ENCODE measurements around the gene ATG9B. TPM values are rescaled to one million over a fixed set of nuclear protein-coding genes. Genes with fewer than 3 reads are reported as not detected.

ATG9B gene
- total RNA-seq, 4 donors from 2014 or later, result 0.27 to 0.28 TPM; not detected in 2

- Histone ChIP-seq H3K4me3 (no peak overlapping the region), H3K27me3 (no peaks in the 10 kb centered on the region), H3K27ac (no peak overlapping the region), H3K36me3 (no peaks in the 10 kb centered on the region), H3K9me3 (no peaks in the 10 kb centered on the region), H3K4me1 (no peaks in the 10 kb centered on the region)
- TF ChIP-seq POLR2A (IDR thresholded peaks at IDR 0.05), result no peak
- no peak for TF ChIP-seq CTCF (IDR thresholded peaks at IDR 0.05)
- DNase-seq, result no peak
These were observed 27.2 kb downstream of the ATG9B start for GRCh38 chr7:150997075-150997511.

- Histone ChIP-seq H3K36me3 (no peaks in the 10 kb centered on the region), H3K9me3 (no peaks in the 10 kb centered on the region), H3K4me3 (no peak overlapping the region), H3K27ac (no peak overlapping the region), H3K4me1 (no peaks in the 10 kb centered on the region), H3K27me3 (no peaks in the 10 kb centered on the region)
- no peak for DNase-seq
- TF ChIP-seq POLR2A (IDR thresholded peaks at IDR 0.05) (no peak), CTCF (IDR thresholded peaks at IDR 0.05) (no peak)
These were observed 27.8 kb downstream of the ATG9B start for GRCh38 chr7:150996376-150997074.

GRCh38 chr7:150994838-150995510 lies 29.3 kb downstream of the ATG9B start:
- no peaks in the 10 kb centered on the region for H3K36me3 ChIP-seq
- peak overlapping the region in 2 of 4 donors; percentile 26 to 29 for H3K4me3 ChIP-seq
- no peak for DNase-seq
- TF ChIP-seq CTCF (IDR thresholded peaks at IDR 0.05), result no peak
- no peaks in the 10 kb centered on the region for H3K27me3 ChIP-seq
- peaks cover 0 to 8% (median 2%) of the 10 kb centered on the region in 4 donors for H3K9me3 ChIP-seq
- H3K27ac ChIP-seq, result no peak overlapping the region
- no peaks in the 10 kb centered on the region for H3K4me1 ChIP-seq

- Histone ChIP-seq H3K9me3 (peaks cover 0 to 10% (median 3%) of the 10 kb centered on the region in 4 donors), H3K27ac (peak overlapping the region in 2 of 4 donors; percentile 17 to 39), H3K36me3 (no peaks in the 10 kb centered on the region), H3K4me1 (no peaks in the 10 kb centered on the region), H3K4me3 (peak overlapping the region in 2 of 4 donors; percentile 26 to 29), H3K27me3 (no peaks in the 10 kb centered on the region)
- no peak for DNase-seq
- TF ChIP-seq CTCF (IDR thresholded peaks at IDR 0.05), result no peak
- no peak for TF ChIP-seq POLR2A (IDR thresholded peaks at IDR 0.05)
These were observed 30.0 kb downstream of the ATG9B start for GRCh38 chr7:150994141-150994837.

- no peak for DNase-seq
- H3K27ac ChIP-seq, result peak overlapping the region in 3 of 4 donors; percentile 17 to 39 (median 25)
- H3K36me3 ChIP-seq, result no peaks in the 10 kb centered on the region
- H3K27me3 ChIP-seq, result no peaks in the 10 kb centered on the region
- peaks cover 0 to 10% (median 3%) of the 10 kb centered on the region in 4 donors for H3K9me3 ChIP-seq
- TF ChIP-seq CTCF (IDR thresholded peaks at IDR 0.05), result no peak
- TF ChIP-seq POLR2A (IDR thresholded peaks at IDR 0.05), result no peak
- peaks cover 0 to 7% (median 2%) of the 10 kb centered on the region in 4 donors for H3K4me1 ChIP-seq
- H3K4me3 ChIP-seq, result peak overlapping the region in 1 of 4 donors; percentile 29
These were observed 30.8 kb downstream of the ATG9B start for GRCh38 chr7:150993511-150993910.
